ENCODE measurements around the gene HMSD.
A peak's percentile ranks its signal among the peaks of the same experiment; 100 is the strongest.

HMSD gene

DNA sequence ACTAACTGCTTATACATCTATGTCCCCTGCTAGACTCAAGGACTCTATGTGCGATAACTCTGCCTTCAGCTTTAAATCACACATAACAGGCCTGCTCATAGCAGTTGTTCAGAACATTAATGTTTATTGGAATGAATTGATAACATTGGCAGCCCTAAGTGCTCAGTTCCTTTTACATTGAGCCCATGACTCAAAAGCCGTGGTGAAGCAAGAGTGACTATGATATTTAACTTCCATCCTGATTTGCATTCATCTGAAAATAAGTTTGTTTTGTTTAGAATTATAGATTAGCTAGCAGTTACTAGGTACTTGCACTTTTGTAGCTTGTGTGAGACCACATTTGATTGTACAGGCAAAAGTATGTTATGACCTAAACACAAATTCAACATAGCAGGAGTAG, 27.1 kb upstream of the HMSD start:
- TF ChIP-seq CREB1 (IDR thresholded peaks at IDR 0.05; ENCODE audit: low read depth) (no peak), YY1 (IDR thresholded peaks at IDR 0.05; ENCODE audit: low read depth) (no peak), NFIC (IDR thresholded peaks at IDR 0.05) (no peak), EGR1 (IDR thresholded peaks at IDR 0.05) (no peak)
- TF ChIP-seq, protein P1, sequence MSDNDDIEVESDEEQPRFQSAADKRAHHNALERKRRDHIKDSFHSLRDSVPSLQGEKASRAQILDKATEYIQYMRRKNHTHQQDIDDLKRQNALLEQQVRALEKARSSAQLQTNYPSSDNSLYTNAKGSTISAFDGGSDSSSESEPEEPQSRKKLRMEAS (IDR thresholded peaks at IDR 0.05), result no peak

DNA sequence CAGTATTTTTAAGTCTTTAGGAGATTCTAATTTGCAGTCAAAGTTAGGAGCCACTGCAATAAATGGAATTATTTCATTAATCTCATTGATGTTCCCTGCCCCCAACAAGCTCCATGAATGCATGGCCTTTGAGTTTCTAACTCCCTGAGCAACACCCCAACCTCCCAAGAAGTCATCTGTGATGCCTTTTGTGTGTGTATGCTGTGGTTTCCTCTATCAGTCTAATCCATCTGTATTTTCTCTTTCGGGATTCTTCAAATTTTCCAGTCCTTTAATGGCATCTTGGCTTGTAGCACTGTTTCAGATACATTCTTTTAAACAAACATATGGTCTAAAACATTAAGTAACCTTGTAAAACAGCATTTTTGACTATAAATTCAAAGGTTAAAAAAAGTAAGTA, 24.6 kb upstream of the HMSD start:
- no peak for TF ChIP-seq YY1 (IDR thresholded peaks at IDR 0.05; ENCODE audit: low read depth)

DNA sequence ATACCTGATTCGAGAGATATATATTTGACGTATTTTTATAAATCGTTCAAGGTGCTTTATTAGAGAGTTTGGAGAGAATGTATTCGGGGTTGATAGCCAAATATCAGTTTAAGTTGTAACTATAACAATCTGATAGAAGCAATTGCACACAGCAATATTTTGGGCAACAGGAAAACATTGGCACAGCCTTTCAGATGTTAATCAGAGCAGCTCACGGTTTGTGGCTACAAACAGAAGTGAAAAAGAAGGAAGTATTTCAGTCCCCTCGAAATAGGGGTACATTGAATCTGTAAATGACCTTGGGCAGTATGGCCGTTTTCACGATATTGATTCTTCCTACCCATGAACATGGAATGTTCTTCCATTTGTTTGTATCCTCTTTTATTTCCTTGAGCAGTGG, 20.8 kb upstream of the HMSD start:
- TF ChIP-seq TEAD4 (IDR thresholded peaks at IDR 0.05), result no peak

DNA sequence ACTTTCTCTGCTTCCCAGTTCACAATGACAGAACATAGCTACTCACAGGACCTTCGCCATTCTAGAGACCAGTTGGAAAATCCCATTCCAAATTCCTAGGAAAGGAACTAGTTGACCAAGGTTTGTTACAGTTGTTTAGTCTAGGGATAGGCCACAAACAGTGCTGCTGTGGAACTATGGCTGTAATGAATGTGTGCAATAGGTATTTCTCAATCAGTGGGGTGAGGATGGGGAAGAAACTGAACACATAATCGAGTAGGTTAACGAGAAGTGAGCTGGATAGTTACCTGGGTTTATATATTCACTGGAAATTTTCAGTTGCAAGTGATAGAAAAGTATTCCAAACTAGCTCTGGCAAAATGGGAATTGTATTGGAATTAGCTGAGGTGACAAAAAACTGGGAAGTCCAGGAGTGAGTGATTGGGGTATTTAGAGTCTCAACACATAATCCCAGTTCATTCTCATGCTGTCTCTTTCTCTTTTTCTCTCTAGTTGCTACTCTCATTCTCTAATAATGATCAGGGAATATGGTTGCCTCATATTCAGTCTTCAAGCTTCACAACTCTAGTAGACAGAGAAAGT, 18.2 kb upstream of the HMSD start:
- TF ChIP-seq EGR1 (IDR thresholded peaks at IDR 0.05), result no peak

DNA sequence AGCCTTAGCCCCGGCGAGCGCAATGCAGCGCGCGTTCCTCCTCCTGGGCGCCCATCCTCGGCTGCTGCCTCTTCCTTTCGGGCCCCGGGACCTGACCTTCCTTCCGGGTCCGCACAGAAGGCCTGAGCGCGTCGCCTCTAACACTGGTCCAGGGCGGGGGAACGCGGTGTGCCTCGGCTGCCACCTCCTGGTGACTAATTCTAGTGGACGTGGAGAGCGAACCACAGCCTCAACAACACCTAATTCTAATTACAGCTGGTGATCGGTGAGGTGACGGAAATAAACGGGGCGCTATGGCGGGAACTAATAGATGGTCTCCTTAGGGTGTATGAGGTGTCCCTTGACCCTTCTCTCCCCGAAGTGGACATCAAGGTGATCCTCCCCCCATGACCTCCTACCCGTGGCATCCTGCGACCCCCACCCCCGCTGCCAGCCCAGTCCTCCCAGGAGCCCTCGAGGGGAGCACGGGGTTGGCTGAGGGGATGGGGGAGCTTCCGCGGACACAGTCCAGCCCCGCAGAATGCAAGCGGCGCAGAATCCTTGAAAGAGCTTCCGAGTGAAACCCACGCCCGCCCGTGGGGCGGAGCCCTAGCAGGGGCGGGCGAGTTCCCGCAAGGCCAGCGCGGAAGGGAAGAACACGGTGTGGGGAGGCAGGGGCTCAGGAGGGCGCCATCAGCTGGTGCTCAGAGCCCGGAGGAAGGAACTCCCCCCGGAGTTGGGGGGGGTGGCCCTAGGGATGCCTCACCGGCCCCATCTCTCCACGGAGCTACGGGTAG, 12.8 kb upstream of the HMSD start:
- TF ChIP-seq RAD21 (IDR thresholded peaks at IDR 0.05; ENCODE audit: low read depth) (peak; percentile 55), TCF12 (IDR thresholded peaks at IDR 0.05; ENCODE audit: low read depth) (no peak), ZBTB7A (IDR thresholded peaks at IDR 0.05; ENCODE audit: low read depth) (no peak)
- TF ChIP-seq, protein P1 (IDR thresholded peaks at IDR 0.05), result no peak

DNA sequence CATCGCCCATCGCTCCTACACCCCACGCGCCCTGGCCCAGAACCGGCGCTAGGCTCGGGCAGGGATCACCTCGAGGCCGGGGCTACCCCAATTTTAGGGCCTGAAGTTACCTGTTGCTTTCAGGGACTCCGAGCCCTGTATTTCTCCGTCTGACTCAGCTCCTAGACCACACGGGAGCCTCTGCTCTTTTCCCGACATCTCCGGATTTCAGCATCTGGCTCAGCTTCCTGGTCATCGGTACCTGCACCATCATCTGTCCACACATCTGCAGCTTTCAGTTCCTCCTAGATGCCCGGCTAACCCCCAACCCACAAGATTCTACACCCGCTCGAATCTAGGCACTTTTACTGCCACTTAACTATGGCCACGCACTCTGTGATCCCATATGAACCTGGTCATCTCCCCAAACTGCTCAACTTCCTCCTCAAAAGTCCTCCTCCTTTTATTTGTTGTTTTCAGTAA, 12.1 kb upstream of the HMSD start:
- TF ChIP-seq, protein P2, sequence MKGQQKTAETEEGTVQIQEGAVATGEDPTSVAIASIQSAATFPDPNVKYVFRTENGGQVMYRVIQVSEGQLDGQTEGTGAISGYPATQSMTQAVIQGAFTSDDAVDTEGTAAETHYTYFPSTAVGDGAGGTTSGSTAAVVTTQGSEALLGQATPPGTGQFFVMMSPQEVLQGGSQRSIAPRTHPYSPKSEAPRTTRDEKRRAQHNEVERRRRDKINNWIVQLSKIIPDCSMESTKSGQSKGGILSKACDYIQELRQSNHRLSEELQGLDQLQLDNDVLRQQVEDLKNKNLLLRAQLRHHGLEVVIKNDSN (IDR thresholded peaks at IDR 0.05), result no peak
- TF ChIP-seq TCF12 (IDR thresholded peaks at IDR 0.05; ENCODE audit: low read depth) (no peak), TEAD4 (IDR thresholded peaks at IDR 0.05) (no peak), FOXM1 (IDR thresholded peaks at IDR 0.05; ENCODE audit: borderline replicate concordance, low read depth) (no peak), TAF1 (IDR thresholded peaks at IDR 0.05; ENCODE audit: low read depth) (no peak), EGR1 (IDR thresholded peaks at IDR 0.05) (no peak), CREB1 (IDR thresholded peaks at IDR 0.05; ENCODE audit: low read depth) (no peak), RAD21 (IDR thresholded peaks at IDR 0.05; ENCODE audit: low read depth) (no peak), CEBPB (IDR thresholded peaks at IDR 0.05) (no peak), NFIC (IDR thresholded peaks at IDR 0.05) (no peak), YY1 (IDR thresholded peaks at IDR 0.05; ENCODE audit: low read depth) (no peak), ZBTB7A (IDR thresholded peaks at IDR 0.05; ENCODE audit: low read depth) (no peak), EP300 (IDR thresholded peaks at IDR 0.05; ENCODE audit: borderline replicate concordance) (no peak)
- TF ChIP-seq, protein P3, sequence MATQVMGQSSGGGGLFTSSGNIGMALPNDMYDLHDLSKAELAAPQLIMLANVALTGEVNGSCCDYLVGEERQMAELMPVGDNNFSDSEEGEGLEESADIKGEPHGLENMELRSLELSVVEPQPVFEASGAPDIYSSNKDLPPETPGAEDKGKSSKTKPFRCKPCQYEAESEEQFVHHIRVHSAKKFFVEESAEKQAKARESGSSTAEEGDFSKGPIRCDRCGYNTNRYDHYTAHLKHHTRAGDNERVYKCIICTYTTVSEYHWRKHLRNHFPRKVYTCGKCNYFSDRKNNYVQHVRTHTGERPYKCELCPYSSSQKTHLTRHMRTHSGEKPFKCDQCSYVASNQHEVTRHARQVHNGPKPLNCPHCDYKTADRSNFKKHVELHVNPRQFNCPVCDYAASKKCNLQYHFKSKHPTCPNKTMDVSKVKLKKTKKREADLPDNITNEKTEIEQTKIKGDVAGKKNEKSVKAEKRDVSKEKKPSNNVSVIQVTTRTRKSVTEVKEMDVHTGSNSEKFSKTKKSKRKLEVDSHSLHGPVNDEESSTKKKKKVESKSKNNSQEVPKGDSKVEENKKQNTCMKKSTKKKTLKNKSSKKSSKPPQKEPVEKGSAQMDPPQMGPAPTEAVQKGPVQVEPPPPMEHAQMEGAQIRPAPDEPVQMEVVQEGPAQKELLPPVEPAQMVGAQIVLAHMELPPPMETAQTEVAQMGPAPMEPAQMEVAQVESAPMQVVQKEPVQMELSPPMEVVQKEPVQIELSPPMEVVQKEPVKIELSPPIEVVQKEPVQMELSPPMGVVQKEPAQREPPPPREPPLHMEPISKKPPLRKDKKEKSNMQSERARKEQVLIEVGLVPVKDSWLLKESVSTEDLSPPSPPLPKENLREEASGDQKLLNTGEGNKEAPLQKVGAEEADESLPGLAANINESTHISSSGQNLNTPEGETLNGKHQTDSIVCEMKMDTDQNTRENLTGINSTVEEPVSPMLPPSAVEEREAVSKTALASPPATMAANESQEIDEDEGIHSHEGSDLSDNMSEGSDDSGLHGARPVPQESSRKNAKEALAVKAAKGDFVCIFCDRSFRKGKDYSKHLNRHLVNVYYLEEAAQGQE (IDR thresholded peaks at IDR 0.05; ENCODE audit: low read depth), result no peak
- TF ChIP-seq, protein P1 (IDR thresholded peaks at IDR 0.05), result no peak

DNA sequence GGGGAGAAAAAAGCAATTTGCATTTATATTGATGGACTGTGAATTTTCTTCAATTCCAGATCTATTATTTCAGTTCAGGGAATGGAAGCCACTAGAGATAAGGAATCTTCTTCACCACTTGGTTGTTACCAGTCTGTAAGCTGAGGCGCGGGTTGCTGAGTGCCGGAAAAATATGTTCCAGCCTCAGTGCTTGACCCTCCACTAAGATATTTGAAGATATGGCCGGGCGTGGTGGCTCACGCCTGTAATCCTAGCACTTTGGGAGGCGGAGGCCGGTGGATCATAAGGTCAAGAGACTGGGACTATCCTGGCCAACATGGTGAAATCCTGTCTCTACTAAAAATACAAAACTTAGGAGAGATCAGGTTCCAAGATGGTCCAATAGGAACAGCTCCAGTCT, 9.1 kb upstream of the HMSD start:
- TF ChIP-seq, protein P1 (IDR thresholded peaks at IDR 0.05), result no peak
- TF ChIP-seq RAD21 (IDR thresholded peaks at IDR 0.05; ENCODE audit: low read depth) (no peak), EP300 (IDR thresholded peaks at IDR 0.05; ENCODE audit: borderline replicate concordance) (no peak), TAF1 (IDR thresholded peaks at IDR 0.05; ENCODE audit: low read depth) (no peak), TEAD4 (IDR thresholded peaks at IDR 0.05) (no peak), EGR1 (IDR thresholded peaks at IDR 0.05) (no peak), FOXM1 (IDR thresholded peaks at IDR 0.05; ENCODE audit: borderline replicate concordance, low read depth) (no peak), CREB1 (IDR thresholded peaks at IDR 0.05; ENCODE audit: low read depth) (no peak)
- TF ChIP-seq, protein P3 (IDR thresholded peaks at IDR 0.05; ENCODE audit: low read depth), result no peak
